ENCODE data around the gene TMEM131L. TPM values are rescaled to one million over a fixed set of nuclear protein-coding genes. Genes with fewer than 3 reads are reported as not detected.

TMEM131L gene
- total RNA-seq, 1 donor from 2014 or later: 29.8 TPM

GRCh38 chr4:153509724-153510123 is 43.6 kb downstream of the TMEM131L start:
- DNase-seq (ENCODE audit: low spot score): no peak
- H3K27me3 Mint-ChIP-seq (ENCODE audit: unreplicated experiment): no peaks in the 10 kb centered on the region
- no peaks in the 10 kb centered on the region for H3K9me3 Mint-ChIP-seq (ENCODE audit: unreplicated experiment)
- no peak for TF ChIP-seq CTCF (IDR thresholded peaks at IDR 0.05; ENCODE audit: unreplicated experiment)
- H3K4me3 Mint-ChIP-seq (ENCODE audit: unreplicated experiment): no peak overlapping the region
- H3K27ac Mint-ChIP-seq (ENCODE audit: unreplicated experiment): no peak overlapping the region
- no peaks in the 10 kb centered on the region for H3K4me1 Mint-ChIP-seq (ENCODE audit: unreplicated experiment)
- H3K36me3 Mint-ChIP-seq (ENCODE audit: low read depth, unreplicated experiment): no peaks in the 10 kb centered on the region

GRCh38 chr4:153510252-153511001 is 44.3 kb downstream of the TMEM131L start:
- no peak overlapping the region for H3K27ac Mint-ChIP-seq (ENCODE audit: unreplicated experiment)
- no peaks in the 10 kb centered on the region for H3K9me3 Mint-ChIP-seq (ENCODE audit: unreplicated experiment)
- DNase-seq (ENCODE audit: low spot score): no peak
- H3K36me3 Mint-ChIP-seq (ENCODE audit: low read depth, unreplicated experiment): no peaks in the 10 kb centered on the region
- H3K27me3 Mint-ChIP-seq (ENCODE audit: unreplicated experiment): no peaks in the 10 kb centered on the region
- TF ChIP-seq CTCF (IDR thresholded peaks at IDR 0.05; ENCODE audit: unreplicated experiment): no peak
- H3K4me1 Mint-ChIP-seq (ENCODE audit: unreplicated experiment): no peaks in the 10 kb centered on the region
- no peak overlapping the region for H3K4me3 Mint-ChIP-seq (ENCODE audit: unreplicated experiment)

- no peak overlapping the region for H3K27ac Mint-ChIP-seq (ENCODE audit: unreplicated experiment)
- no peaks in the 10 kb centered on the region for H3K9me3 Mint-ChIP-seq (ENCODE audit: unreplicated experiment)
- DNase-seq (ENCODE audit: low spot score): no peak
- no peaks in the 10 kb centered on the region for H3K27me3 Mint-ChIP-seq (ENCODE audit: unreplicated experiment)
- no peaks in the 10 kb centered on the region for H3K4me1 Mint-ChIP-seq (ENCODE audit: unreplicated experiment)
- no peak overlapping the region for H3K4me3 Mint-ChIP-seq (ENCODE audit: unreplicated experiment)
- TF ChIP-seq CTCF (IDR thresholded peaks at IDR 0.05; ENCODE audit: unreplicated experiment): no peak
- H3K36me3 Mint-ChIP-seq (ENCODE audit: low read depth, unreplicated experiment): no peaks in the 10 kb centered on the region
Measured at GRCh38 chr4:153511104-153511503, 44.9 kb downstream of the TMEM131L start.

GRCh38 chr4:153512162-153512852 is 46.1 kb downstream of the TMEM131L start:
- no peak overlapping the region for H3K4me3 Mint-ChIP-seq (ENCODE audit: unreplicated experiment)
- DNase-seq (ENCODE audit: low spot score): no peak
- no peaks in the 10 kb centered on the region for H3K4me1 Mint-ChIP-seq (ENCODE audit: unreplicated experiment)

More at GRCh38 chr4:153512162-153512852, 46.1 kb downstream of the TMEM131L start:
- H3K27ac Mint-ChIP-seq (ENCODE audit: unreplicated experiment): no peak overlapping the region
- no peak for TF ChIP-seq CTCF (IDR thresholded peaks at IDR 0.05; ENCODE audit: unreplicated experiment)
- H3K9me3 Mint-ChIP-seq (ENCODE audit: unreplicated experiment): no peaks in the 10 kb centered on the region
- H3K36me3 Mint-ChIP-seq (ENCODE audit: low read depth, unreplicated experiment): no peaks in the 10 kb centered on the region
- no peaks in the 10 kb centered on the region for H3K27me3 Mint-ChIP-seq (ENCODE audit: unreplicated experiment)

Measured in endothelial cell (in vitro differentiated cells).